Occipital lobe (tissue), 2 donors: Measurements from ENCODE around the gene VAMP2. TPM values are rescaled to one million over a fixed set of nuclear protein-coding genes. Genes with fewer than 3 reads are reported as not detected.
"Not testable (repeated sequence)": the region's sequence is repeated elsewhere in the genome, so short reads cannot be mapped to it uniquely, and the experiment has no call there.

Source experiments
- DNase-seq: peaks from one replicate; lab custom pipeline; 2025; lab: John Stamatoyannopoulos, UW
- total RNA-seq: library from RNA; depleted of rRNA; stranded (reverse); fragments of >200 nt; gene quantifications from one replicate; pipeline ENCODE4 v1.2.3, GENCODE V29; 2014

The VAMP2 gene
- total RNA-seq, 1 donor from 2014 or later = 27.9 TPM

DNA sequence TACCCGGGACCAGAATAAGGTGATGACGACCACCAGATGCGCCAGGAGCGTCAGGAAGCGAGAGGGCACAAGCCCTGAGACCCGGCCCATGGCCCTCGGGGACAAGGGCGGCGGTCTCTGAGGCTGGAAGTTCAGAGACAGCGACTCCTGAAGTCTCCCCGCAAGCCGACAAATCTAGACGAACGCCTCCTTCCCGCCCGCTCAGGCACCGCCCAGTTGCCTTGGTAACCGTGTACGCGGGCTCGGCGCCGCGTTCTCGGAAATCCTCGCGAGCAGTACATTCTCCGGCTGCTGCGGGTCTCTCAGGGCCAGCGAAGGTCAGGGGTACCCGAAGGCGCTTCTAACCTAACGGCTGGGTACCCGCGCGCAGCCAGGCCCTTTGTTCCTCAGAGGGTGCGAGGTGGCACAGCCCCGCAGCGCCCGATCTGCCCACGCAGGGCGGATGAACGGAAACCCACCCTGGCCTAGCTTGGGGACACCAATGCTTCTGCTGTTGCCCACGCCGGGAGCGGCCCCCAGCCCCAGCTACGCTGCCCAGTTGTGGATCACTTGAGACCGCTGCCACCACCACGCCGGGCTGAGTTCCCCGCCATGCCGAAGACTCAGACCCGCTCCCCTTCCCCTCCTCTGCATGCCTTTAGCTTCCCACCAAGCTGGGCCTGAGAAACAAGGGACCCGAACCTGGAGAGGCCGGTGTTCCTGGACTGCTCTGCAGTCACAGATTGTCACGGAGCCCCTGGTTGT is 13.6 kb upstream of the VAMP2 start, which contains the start of gene TMEM107:
TMEM107 (minus strand) TSS at position 184 of the 744 bp plus-strand sequence; CDS start at position 90, 94 bp downstream.
- peak; percentile 76 for DNase-seq

GRCh38 chr17:8175795-8176196 is 13.0 kb upstream of the VAMP2 start:
- DNase-seq = no peak

DNA sequence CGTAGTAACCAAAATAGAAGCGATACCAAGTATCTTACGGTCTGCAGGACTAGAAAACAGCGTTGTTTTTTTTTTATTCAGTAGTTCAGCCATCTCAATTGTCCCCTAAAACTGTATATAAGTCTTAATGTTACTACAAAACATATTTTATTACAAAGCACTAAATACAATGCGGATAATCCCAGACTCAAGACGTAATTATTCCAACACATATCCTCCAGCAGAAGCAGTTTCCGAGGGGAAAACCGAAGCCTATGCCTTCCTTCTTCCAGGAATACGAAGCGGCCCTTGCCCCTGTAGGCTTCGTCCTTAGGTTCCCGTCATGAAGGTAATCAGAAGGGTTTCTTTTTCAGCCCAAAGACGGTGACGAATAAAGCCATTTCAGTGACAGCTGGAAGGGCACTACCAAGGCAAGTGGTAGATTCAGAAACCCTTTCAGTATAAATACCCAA is 11.1 kb upstream of the VAMP2 start:
- no peak for DNase-seq

GRCh38 chr17:8173056-8173870 is 10.5 kb upstream of the VAMP2 start:
- peak; percentile 75 for DNase-seq

DNA sequence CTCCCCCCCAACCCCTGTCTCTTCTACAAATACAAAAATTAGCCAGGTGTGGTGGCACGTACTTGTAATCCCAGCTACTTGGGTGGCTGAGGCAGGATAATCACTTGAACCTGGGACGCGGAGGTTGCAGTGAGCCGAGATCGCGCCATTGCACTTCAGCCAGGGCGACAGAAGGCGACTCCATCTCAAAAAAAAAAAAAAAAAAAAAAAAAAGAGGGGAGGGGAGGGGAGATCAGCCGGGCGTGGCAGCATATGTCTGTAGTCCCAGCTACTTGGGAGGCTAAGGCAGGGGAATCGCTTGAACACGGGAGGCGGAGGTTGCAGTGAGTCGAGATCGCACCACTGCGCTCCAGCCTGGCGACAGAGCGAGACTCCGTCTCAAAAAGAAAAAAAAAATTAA is 7.4 kb upstream of the VAMP2 start:
- DNase-seq = not testable (repeated sequence)

GRCh38 chr17:8167526-8167925 is 4.8 kb upstream of the VAMP2 start:
- no peak for DNase-seq

DNA sequence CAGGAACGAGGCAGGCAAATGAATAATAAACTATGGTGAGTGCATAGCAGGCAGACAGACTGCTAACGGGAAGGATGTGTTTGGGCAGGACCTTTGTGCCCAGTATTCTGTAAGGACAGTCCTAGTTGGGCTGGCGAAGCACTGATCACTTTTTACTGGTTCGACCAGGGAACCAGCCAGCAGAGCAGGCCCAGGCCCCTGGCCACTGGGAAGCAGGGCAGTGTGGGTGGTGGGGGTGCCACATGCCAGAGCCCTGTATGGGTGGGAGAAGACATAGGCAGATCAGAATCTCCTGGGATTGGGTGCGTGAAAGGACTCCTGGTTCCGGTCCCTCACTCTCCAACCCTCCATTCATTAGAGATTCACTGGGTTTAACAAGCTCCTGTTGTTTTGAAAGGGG is 4.0 kb upstream of the VAMP2 start:
- DNase-seq = no peak

GRCh38 chr17:8164815-8165131 is 2.0 kb upstream of the VAMP2 start:
- no peak for DNase-seq

DNA sequence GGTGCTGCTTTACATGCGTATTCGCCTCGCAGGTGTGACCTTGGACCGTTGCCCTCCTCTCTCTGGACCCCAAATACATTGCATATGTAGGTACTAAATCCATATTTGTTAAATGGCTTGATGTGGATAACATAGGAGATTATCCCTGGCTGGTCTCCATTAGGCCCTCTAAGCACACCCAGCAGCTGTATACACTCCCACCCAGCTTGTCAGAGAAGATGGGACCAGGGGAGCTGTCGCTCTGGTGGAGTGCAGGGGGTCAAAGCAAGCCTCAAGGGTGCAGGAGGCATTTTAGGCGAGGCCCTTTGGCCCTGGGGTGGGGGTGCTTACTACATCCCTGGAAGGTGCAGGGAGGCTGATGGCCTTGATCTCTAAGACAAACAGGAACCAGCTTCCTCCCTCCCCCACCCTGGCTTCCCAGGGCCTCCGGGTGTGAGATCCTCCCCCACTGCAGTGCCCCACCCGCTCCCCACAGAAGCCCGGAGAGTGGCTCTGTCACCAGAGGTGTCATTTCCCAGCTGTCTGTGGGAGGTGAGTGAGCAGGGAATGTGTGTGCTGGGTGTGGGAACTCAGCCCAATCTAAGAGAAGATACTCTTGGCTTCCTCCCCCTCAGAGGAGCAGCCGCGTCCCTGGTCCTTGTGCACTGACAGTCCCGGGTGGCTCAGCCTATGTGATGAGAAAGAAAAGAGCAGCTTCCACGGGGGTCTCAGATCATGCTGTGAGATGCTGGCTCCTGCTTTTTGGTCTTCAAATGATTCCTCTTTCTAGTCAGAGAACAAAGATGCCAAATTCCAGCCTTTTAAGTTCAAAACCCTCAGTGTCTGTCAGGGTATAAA is 1.4 kb upstream of the VAMP2 start:
- peak; percentile 74 for DNase-seq

- DNase-seq = no peak
These were observed 539 bp upstream of the VAMP2 start for GRCh38 chr17:8162997-8163977.

- DNase-seq = no peak
These were observed 1.2 kb downstream of the VAMP2 start for GRCh38 chr17:8161289-8162232.

- DNase-seq = no peak
These were observed 2.0 kb downstream of the VAMP2 start for GRCh38 chr17:8160741-8161221.

DNA sequence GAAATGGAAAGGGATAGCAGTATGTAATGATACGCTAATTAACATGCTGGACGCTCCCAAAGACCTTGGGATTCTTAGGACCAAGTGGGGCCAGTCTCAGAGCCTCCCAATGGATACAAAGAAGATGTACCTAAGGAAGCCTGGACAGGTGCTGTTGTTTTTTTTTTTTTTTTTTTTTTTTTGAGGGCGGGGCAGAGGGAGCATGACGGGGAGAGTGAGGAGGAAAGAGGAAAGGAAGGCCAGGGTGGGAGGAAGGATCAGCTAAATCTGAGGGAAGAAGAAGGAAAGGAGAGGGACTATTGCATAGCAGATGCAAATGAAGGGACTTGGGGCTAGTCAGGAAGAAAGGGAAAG is 2.5 kb downstream of the VAMP2 start:
- no peak for DNase-seq

DNA sequence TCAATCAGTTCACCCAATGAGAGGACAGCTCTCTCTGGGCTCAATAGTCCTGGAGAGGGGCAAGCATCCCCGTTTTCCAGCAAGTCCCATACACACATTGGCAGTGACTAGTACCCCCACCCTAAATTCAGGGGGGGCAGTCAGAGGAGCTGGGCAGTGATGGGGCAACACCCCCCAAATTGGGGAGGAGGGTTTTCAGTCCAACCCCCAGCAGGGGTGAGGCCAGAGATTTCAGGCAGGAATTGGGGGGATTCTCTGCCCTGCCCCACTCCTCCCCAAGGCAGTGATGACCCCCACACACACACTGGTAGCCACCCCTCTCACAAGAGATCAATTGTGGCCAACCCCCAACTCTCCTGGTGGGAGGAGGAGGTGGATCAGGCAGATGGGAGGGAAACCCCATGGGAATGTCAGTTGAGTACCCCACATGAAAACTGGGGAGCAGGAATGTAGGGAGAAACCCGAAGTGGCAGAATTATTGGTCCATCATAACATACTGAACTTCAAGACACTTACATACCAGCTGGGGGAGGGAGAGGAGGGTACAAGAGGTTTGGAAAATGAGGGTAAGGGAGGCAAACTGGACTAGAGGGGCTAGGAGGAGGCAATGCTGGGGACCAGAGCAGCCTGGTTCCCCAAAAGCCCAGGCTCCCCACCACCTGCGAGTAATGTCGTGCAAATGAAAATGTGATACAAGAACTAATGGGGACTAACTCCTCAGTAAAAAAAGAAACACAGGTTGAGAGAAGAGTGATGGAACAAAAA is 3.1 kb downstream of the VAMP2 start:
- no peak for DNase-seq

DNA sequence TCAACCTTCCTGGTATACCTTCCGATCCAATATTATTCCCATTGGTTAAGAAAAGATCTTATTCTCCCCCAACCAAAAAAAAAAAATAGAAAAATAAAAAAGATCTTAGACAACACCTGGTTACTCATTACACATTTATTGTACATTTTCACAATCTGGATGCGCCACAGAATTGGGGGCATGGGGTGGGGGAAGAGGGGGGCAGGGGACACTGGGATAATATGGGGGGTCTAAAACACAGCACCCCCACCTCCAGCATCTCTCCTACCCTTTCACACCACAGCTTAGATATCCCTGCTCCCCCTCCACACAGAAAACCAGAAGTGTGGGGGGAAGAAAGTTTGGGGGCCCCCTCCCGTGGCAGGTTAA is 3.7 kb downstream of the VAMP2 start:
- DNase-seq = no peak

GRCh38 chr17:8158267-8159031 is 4.3 kb downstream of the VAMP2 start:
- peak; percentile 72 for DNase-seq

- peak; percentile 97 for DNase-seq
These were observed 6.3 kb downstream of the VAMP2 start for GRCh38 chr17:8156246-8156992.

DNA sequence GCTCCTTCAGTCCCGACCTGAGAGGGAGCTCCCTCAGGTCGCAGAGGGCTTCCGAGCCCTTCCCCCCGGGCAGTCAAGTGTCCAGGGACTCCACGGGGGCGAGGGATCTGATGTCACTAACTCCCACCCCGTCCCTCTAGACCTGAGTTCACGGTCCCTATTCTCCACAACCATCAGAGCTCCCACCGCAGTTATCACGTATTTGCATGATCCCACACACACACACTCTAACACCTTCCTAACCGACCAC is 6.8 kb downstream of the VAMP2 start:
- no peak for DNase-seq
